ENCODE results near the gene SERPINA4.

The SERPINA4 gene

DNA sequence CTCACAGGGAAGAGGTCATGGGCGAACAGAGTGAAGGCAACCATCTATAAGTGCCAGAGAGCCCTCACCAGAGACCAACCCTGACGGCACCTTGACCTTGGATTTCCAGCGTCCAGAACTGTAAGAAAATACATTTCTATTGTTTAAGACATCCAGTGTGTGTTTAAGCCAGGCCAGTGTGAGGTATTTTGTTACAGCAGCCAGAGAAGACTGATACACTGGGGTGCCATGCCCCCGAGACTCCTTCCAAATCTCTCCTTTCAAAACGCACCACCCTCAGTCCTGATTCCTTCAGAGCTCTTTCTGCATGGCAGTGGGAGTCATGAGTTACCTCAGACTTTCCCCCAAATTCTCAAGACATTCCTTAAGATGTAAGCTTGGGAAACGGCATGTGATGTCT is 17.5 kb downstream of the SERPINA4 start:
- H3K4me1 ChIP-seq (ENCODE audit: insufficient read depth, poor library complexity, severe bottlenecking): no peaks in the 10 kb centered on the region

DNA sequence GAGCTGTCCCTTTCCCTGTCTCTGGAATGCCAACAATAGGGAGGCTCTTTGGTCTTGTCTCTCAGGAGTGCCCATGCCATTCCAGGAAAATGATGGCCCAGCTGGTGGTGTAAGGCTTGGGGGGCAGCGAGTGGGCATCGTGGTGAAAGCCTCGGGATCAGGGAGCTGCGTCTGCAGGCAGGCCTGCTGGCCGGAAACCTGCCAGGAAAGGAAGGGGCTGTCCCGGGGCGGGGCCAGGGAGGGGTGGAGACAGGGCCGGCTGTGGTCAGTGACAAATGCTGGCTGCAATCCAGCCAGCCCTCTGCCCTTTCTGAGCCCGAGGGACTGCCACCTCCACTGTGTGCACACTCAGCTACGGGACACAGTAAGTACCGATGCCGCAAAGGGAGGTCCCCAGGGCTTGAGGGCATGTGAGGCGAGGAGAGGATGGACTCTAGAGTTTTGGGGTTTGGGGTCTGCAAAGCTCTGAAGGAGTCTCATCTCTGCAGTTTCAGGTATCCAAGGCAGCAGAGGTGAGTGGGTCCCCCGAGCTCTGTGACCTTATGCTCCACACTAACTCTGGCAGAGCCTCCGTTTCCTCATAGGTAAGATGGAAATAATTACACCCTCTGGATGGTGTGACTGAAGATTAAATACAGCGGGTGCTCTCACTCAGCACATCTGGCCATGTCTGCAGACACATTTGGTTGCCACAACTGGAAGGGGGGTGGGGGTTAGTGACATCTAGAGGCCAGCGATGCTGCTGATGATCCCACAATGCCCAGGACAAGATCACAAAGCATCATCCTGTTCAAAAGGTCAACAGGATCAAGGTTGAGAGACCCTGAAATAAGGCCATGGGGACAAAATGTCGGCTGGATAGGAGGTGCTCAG is 20.1 kb downstream of the SERPINA4 start, which contains the start of gene SERPINA5:
Gene SERPINA5 (plus strand): TSS at position 300 of the 873 bp plus-strand sequence. CDS start 5,937 bp downstream, outside the sequence.
- Histone ChIP-seq H3K9me3 (ENCODE audit: severe bottlenecking) (peaks cover 2% of the 10 kb centered on the region), H3K36me3 (ENCODE audit: low read depth) (no peaks in the 10 kb centered on the region), H3K4me3 (ENCODE audit: severe bottlenecking) (no peak within 1 kb of the TSS), H3K27me3 (ENCODE audit: insufficient read depth, poor library complexity, severe bottlenecking) (no peaks in the 10 kb centered on the region), H3K4me1 (ENCODE audit: insufficient read depth, poor library complexity, severe bottlenecking) (no peaks in the 10 kb centered on the region), H3K27ac (ENCODE audit: poor library complexity, severe bottlenecking) (no peak within 1 kb of the TSS)
- DNase-seq (ENCODE audit: low spot score): no peak
- ATAC-seq (ENCODE audit: low read depth): peak; percentile 61
- TF ChIP-seq, protein P1, sequence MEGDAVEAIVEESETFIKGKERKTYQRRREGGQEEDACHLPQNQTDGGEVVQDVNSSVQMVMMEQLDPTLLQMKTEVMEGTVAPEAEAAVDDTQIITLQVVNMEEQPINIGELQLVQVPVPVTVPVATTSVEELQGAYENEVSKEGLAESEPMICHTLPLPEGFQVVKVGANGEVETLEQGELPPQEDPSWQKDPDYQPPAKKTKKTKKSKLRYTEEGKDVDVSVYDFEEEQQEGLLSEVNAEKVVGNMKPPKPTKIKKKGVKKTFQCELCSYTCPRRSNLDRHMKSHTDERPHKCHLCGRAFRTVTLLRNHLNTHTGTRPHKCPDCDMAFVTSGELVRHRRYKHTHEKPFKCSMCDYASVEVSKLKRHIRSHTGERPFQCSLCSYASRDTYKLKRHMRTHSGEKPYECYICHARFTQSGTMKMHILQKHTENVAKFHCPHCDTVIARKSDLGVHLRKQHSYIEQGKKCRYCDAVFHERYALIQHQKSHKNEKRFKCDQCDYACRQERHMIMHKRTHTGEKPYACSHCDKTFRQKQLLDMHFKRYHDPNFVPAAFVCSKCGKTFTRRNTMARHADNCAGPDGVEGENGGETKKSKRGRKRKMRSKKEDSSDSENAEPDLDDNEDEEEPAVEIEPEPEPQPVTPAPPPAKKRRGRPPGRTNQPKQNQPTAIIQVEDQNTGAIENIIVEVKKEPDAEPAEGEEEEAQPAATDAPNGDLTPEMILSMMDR (IDR thresholded peaks at IDR 0.05; ENCODE audit: poor library complexity, severe bottlenecking): no peak

More for the DNA sequence above, 17.5 kb downstream of the SERPINA4 start:
- TF ChIP-seq, protein P1 (IDR thresholded peaks at IDR 0.05; ENCODE audit: poor library complexity, severe bottlenecking): no peak
- Histone ChIP-seq H3K4me3 (ENCODE audit: severe bottlenecking) (no peak overlapping the region), H3K27me3 (ENCODE audit: insufficient read depth, poor library complexity, severe bottlenecking) (no peaks in the 10 kb centered on the region), H3K27ac (ENCODE audit: poor library complexity, severe bottlenecking) (no peak overlapping the region), H3K36me3 (ENCODE audit: low read depth) (no peaks in the 10 kb centered on the region), H3K9me3 (ENCODE audit: severe bottlenecking) (no peaks in the 10 kb centered on the region)
- DNase-seq (ENCODE audit: low spot score): no peak
- ATAC-seq (ENCODE audit: low read depth): no peak

DNA sequence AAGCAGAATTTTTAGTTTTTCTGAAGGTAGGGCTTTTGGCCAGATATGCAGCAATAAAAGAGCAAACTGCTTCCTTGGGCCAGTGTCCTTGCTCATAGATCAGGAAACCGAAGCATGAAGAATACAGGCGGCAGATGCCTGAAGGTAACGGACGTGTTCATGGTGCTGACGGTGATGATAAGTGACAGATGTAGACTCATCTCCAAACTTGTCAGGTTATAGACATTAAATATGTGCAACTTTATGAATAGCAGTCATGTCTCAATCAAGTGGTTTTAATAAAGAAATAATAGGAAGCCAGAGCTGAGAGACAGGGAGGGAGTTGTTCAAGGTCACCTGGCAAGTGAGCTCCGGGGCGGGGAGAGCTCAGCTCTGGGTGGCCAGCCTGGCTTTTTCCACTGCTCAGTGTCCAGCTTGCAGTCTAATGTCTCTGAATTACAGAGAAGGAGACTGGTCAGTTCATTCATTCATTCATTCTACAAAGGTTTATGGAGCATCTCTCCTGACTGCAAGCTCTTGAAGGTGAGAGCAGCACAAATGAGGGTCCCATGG is 21.0 kb downstream of the SERPINA4 start:
- Histone ChIP-seq H3K36me3 (ENCODE audit: low read depth) (no peaks in the 10 kb centered on the region), H3K27me3 (ENCODE audit: insufficient read depth, poor library complexity, severe bottlenecking) (no peaks in the 10 kb centered on the region), H3K4me3 (ENCODE audit: severe bottlenecking) (no peak overlapping the region), H3K27ac (ENCODE audit: poor library complexity, severe bottlenecking) (no peak overlapping the region), H3K9me3 (ENCODE audit: severe bottlenecking) (peaks cover 2% of the 10 kb centered on the region), H3K4me1 (ENCODE audit: insufficient read depth, poor library complexity, severe bottlenecking) (no peaks in the 10 kb centered on the region)
- DNase-seq (ENCODE audit: low spot score): no peak
- TF ChIP-seq, protein P1 (IDR thresholded peaks at IDR 0.05; ENCODE audit: poor library complexity, severe bottlenecking): no peak
- ATAC-seq (ENCODE audit: low read depth): no peak

DNA sequence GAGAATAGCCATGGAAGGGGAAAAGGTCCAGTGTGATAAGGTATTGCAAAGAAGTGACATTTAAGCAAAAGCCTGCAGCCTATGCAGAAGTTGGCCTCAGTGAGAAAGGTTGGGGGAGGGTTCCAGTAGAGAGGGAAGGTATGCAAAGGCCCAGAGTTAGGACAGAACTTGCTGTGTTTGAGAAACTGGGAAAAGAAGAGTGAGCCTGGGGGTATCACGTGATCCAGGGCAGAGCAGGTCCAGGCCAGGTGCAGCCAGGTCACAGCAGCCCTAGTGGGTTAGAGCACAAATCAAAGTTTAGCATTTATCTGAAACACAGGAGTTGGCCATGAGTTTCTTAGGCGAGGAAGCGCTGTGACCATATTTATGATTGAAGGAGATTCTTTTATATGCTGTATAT is 21.6 kb downstream of the SERPINA4 start:
- Histone ChIP-seq H3K27me3 (ENCODE audit: insufficient read depth, poor library complexity, severe bottlenecking) (no peaks in the 10 kb centered on the region), H3K4me3 (ENCODE audit: severe bottlenecking) (no peak overlapping the region), H3K36me3 (ENCODE audit: low read depth) (no peaks in the 10 kb centered on the region), H3K4me1 (ENCODE audit: insufficient read depth, poor library complexity, severe bottlenecking) (no peaks in the 10 kb centered on the region), H3K9me3 (ENCODE audit: severe bottlenecking) (peaks cover 2% of the 10 kb centered on the region), H3K27ac (ENCODE audit: poor library complexity, severe bottlenecking) (no peak overlapping the region)
- DNase-seq (ENCODE audit: low spot score) (no peak), ATAC-seq (ENCODE audit: low read depth) (no peak)
- TF ChIP-seq, protein P1 (IDR thresholded peaks at IDR 0.05; ENCODE audit: poor library complexity, severe bottlenecking): no peak
